ENCODE measurements around the gene MROH7. TPM values are rescaled to one million over a fixed set of nuclear protein-coding genes. Genes with fewer than 3 reads are reported as not detected.

The MROH7 gene
- total and polyA plus RNA-seq, 9 of the 15 experiments (the other 6 are each of a cell fraction or from before 2014, with no cell fraction given), result not detected

DNA sequence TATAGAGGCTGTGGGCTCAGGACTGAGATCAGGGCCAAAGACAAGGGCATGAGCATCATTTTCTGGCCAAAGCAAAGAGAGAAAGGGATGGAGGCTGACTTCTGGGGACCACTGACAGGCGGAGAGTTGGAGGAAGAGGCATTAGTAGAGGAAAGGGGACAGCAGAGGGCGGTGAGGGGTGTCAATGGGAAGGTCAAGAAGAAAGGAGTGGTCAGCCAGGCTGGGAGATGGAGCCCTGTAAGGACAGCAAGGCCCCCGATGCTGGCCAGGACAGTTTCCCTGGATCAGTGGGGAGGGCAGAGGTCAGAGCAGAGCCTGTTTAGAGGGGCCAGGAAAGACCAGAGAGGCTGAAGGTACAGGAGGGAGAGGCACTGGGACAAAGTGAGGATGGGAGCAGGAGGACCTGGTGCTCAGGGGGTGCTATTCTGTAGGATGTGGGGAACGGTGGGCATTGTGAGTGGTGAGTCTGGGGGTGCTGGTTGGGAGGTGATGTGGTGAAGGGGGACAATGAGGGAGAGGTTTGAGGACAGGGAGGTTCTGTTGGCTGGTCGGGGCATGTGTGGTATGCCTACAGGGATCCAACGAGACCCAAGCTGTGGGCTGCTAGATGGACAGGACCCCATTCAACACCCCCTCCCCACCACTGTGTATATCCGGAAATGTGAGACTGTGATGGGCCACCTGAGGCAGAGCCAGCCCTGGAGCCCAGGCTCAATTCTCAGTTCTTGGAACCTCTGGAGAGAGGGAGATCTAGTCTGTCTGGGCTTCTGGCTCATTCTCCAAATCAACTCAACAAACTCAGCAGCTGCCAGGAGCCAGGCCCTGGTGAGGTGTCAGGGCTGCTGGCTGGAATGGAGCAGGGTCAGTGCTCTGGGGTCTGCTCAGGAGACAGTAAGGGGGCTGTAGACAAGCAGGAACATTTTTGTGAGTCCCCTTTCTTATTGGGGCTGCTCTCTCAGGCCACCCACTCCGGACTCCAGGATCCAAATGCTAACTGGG is 16.8 kb upstream of the MROH7 start:
- no peak overlapping the region for H3K4me3 ChIP-seq
- CTCF ChIA-PET (ENCODE audit: low intra/inter-chr PET ratio), result no interaction called here
- H3K4me1 ChIP-seq (replicated peaks in 1 of 2; ENCODE audit: control insufficient read depth in 2 of 2, insufficient read depth in 2 of 2, low read length in 2 of 2), result no peaks in the 10 kb centered on the region
- H3K79me2 ChIP-seq (ENCODE audit: control insufficient read depth, insufficient read depth, low read length), result no peaks in the 10 kb centered on the region
- H3K9ac ChIP-seq (ENCODE audit: insufficient read depth in 1 of 2, low read depth in 2 of 2, low read length in 2 of 2), result no peak overlapping the region
- DNase-seq (ENCODE audit: extremely low read depth in 1 of 4, low spot score in 3 of 4), result no peak
- H4K20me1 ChIP-seq (replicated peaks; ENCODE audit: control insufficient read depth, insufficient read depth, low read length), result no peaks in the 10 kb centered on the region
- ATAC-seq, result no peak
- WGBS (ENCODE audit: insufficient coverage, low coverage, missing lambda C conversion rate), result 1% methylated on average over 8 of the region's 8 CpGs
- H3K27ac ChIP-seq (ENCODE audit: extremely low read depth, low read depth, low read length), result no peak overlapping the region
- H2AFZ ChIP-seq (ENCODE audit: low read depth, low read length), result no peak overlapping the region
- no peak overlapping the region for H3K4me2 ChIP-seq (ENCODE audit: insufficient read depth, low read length)
- TF ChIP-seq, protein P1, sequence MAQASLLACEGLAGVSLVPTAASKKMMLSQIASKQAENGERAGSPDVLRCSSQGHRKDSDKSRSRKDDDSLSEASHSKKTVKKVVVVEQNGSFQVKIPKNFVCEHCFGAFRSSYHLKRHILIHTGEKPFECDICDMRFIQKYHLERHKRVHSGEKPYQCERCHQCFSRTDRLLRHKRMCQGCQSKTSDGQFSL (CRISPR knock-in tag; IDR thresholded peaks at IDR 0.05), result no peak
- TF ChIP-seq, protein P1 (tag; IDR thresholded peaks at IDR 0.05), result no peak
- TF ChIP-seq TCF3 (CRISPR knock-in tag; IDR thresholded peaks at IDR 0.05) (no peak), PRMT5 (CRISPR knock-in tag; IDR thresholded peaks at IDR 0.05) (no peak), HNRNPK (IDR thresholded peaks at IDR 0.05; ENCODE audit: low read depth, low read length, poor library complexity, severe bottlenecking) (no peak), RAD51 (IDR thresholded peaks at IDR 0.05; ENCODE audit: borderline replicate concordance, low read depth) (no peak), TSC22D4 (tag; IDR thresholded peaks at IDR 0.05) (no peak)
- TF ChIP-seq, protein P2, sequence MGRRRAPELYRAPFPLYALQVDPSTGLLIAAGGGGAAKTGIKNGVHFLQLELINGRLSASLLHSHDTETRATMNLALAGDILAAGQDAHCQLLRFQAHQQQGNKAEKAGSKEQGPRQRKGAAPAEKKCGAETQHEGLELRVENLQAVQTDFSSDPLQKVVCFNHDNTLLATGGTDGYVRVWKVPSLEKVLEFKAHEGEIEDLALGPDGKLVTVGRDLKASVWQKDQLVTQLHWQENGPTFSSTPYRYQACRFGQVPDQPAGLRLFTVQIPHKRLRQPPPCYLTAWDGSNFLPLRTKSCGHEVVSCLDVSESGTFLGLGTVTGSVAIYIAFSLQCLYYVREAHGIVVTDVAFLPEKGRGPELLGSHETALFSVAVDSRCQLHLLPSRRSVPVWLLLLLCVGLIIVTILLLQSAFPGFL (CRISPR knock-in tag; IDR thresholded peaks at IDR 0.05), result no peak
- TF ChIP-seq, protein P3, sequence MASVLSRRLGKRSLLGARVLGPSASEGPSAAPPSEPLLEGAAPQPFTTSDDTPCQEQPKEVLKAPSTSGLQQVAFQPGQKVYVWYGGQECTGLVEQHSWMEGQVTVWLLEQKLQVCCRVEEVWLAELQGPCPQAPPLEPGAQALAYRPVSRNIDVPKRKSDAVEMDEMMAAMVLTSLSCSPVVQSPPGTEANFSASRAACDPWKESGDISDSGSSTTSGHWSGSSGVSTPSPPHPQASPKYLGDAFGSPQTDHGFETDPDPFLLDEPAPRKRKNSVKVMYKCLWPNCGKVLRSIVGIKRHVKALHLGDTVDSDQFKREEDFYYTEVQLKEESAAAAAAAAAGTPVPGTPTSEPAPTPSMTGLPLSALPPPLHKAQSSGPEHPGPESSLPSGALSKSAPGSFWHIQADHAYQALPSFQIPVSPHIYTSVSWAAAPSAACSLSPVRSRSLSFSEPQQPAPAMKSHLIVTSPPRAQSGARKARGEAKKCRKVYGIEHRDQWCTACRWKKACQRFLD (CRISPR knock-in tag; IDR thresholded peaks at IDR 0.05), result no peak
- FAIRE-seq, result no peak
- no TSS peak for BruUV-seq (replicated peaks)
- H3K9me3 ChIP-seq (replicated peaks; ENCODE audit: control insufficient read depth, insufficient read depth, low read depth, low read length), result no peaks in the 10 kb centered on the region
- no peaks in the 10 kb centered on the region for H3K9me1 ChIP-seq (ENCODE audit: control insufficient read depth, insufficient read depth, low read length)
- H3K36me3 ChIP-seq (ENCODE audit: control insufficient read depth, insufficient read depth, low read length), result no peaks in the 10 kb centered on the region
- in situ Hi-C loops (cut with MboI), result no loop called here
- intact Hi-C loops (cut with micrococcal nuclease), result no loop called here
- H3K27me3 ChIP-seq (ENCODE audit: control insufficient read depth in 2 of 2, insufficient read depth in 2 of 2, low read length in 2 of 2), result peaks cover 15 to 47% of the 10 kb centered on the region in 2 experiments
- POLR2A ChIA-PET, result interaction anchor here (0.8 kb wide), 1 partner anchor 54 kb away, joined by 3 read pairs; no protein-coding TSS in a partner anchor
